SK-N-SH (cell line): ENCODE results near the gene ATP2A2. TPM values are rescaled to one million over a fixed set of nuclear protein-coding genes. Genes with fewer than 3 reads are reported as not detected.
"Not testable (repeated sequence)": the region's sequence is repeated elsewhere in the genome, so short reads cannot be mapped to it uniquely, and the experiment has no call there.

Experiments
- CTCF ChIA-PET: fragments of 300-600, 350-600 bp; formaldehyde crosslinking; extraction: SDS; loops from one replicate; lab custom pipeline; 2021; lab: Yijun Ruan, JAX
- POLR2A ChIA-PET: fragments of 350-600 bp; sonication (Branson Sonifier 250); formaldehyde crosslinking; extraction: SDS; loops from one replicate; lab custom pipeline; 2020; ENCODE audit warnings: antibody characterized with exemption, inconsistent platforms; lab: Yijun Ruan, JAX
- DNase-seq: peaks from one replicate; pipeline ENCODE4 v3.0.0; 2012
- H2AFZ ChIP-seq: fragments of 200-600 bp; sonication (generic); 2 replicates; pipeline ENCODE4 v1.8.1; 2016; ENCODE audit warnings: antibody characterized with exemption, mild to moderate bottlenecking, low read depth
- H3F3A ChIP-seq: fragments of 200-600 bp; sonication (generic); replicated peaks from 2 replicates; pipeline ENCODE3; 2016; ENCODE audit warnings: antibody characterized with exemption, mild to moderate bottlenecking; ENCODE audit not compliant: insufficient read depth
- H3K27ac ChIP-seq, 2 experiments: fragments of 200-500 bp in 1 of 2; fragments of 200-600 bp in 1 of 2; sonication (Bioruptor generic) in 1 of 2; sonication (generic), shearing (Covaris generic) in 1 of 2; 2 replicates each; pipeline versions ENCODE4 v1.5.1 to v1.6.1; 2014 to 2016; ENCODE audit warnings: low read depth in 2 of 2, inconsistent platforms in 1 of 2, low read length in 1 of 2, mild to moderate bottlenecking in 1 of 2, mixed read lengths in 1 of 2
- H3K27me3 ChIP-seq: fragments of 200-600 bp; sonication (generic), shearing (Covaris generic); 2 replicates; pipeline ENCODE4 v1.6.1; 2016; ENCODE audit warnings: mixed run types; ENCODE audit not compliant: insufficient read depth
- H3K36me3 ChIP-seq, 2 experiments: fragments of 200-500 bp in 1 of 2; fragments of 200-600 bp in 1 of 2; sonication (Bioruptor generic) in 1 of 2; sonication (generic) in 1 of 2; replicated peaks in 1 of 2; 2 replicates each; pipeline versions ENCODE3 to v1.5.1; 2014 to 2016; ENCODE audit warnings: low read length in 1 of 2, mild to moderate bottlenecking in 1 of 2; ENCODE audit not compliant: insufficient read depth in 2 of 2, control insufficient read depth in 1 of 2
- H3K4me1 ChIP-seq, 2 experiments: fragments of 200-500 bp in 1 of 2; fragments of 200-600 bp in 1 of 2; sonication (Bioruptor generic) in 1 of 2; sonication (generic), shearing (Covaris generic) in 1 of 2; 2 replicates each; pipeline versions ENCODE4 v1.5.1 to v1.6.1; 2014 to 2016; ENCODE audit warnings: low read depth in 1 of 2, low read length in 1 of 2, mixed run types in 1 of 2; ENCODE audit not compliant: insufficient read depth in 2 of 2, control insufficient read depth in 1 of 2
- H3K4me2 ChIP-seq: fragments of 200-600 bp; sonication (generic), shearing (Covaris generic); 2 replicates; pipeline ENCODE4 v1.6.1; 2017; ENCODE audit warnings: mixed run types
- H3K4me3 ChIP-seq, 2 experiments: fragments of 200-500 bp in 1 of 2; fragments of 200-600 bp in 1 of 2; sonication (Bioruptor generic) in 1 of 2; sonication (generic), shearing (Covaris generic) in 1 of 2; 2 replicates each; pipeline versions ENCODE4 v1.5.1 to v1.8.1; 2014 to 2016; ENCODE audit warnings: low read depth in 2 of 2, inconsistent platforms in 1 of 2, low read length in 1 of 2, mild to moderate bottlenecking in 1 of 2, mixed read lengths in 1 of 2, moderate library complexity in 1 of 2
- H3K79me2 ChIP-seq: fragments of 200-600 bp; sonication (generic); 2 replicates; pipeline ENCODE4 v1.8.1; 2017; ENCODE audit warnings: mild to moderate bottlenecking; ENCODE audit not compliant: insufficient read depth
- H3K9ac ChIP-seq: fragments of 200-600 bp; sonication (generic); 2 replicates; pipeline ENCODE4 v1.6.1; 2017; ENCODE audit warnings: mixed run types
- H3K9me2 ChIP-seq: fragments of 200-600 bp; sonication (generic); 2 replicates; pipeline ENCODE4 v1.6.1; 2017; ENCODE audit warnings: mixed run types
- H3K9me3 ChIP-seq: fragments of 200-600 bp; sonication (generic); 2 replicates; pipeline ENCODE4 v1.6.1; 2017; ENCODE audit warnings: mixed run types, mild to moderate bottlenecking, moderate library complexity
- H4K20me1 ChIP-seq: fragments of 200-600 bp; sonication (generic); 2 replicates; pipeline ENCODE4 v1.6.1; 2017; ENCODE audit warnings: mild to moderate bottlenecking, mixed run types; ENCODE audit not compliant: insufficient read depth
- CHD2 ChIP-seq: fragments of 150-350 bp; IDR thresholded peaks from 2 replicates; pipeline ENCODE4 v1.6.1; 2018; ENCODE audit warnings: low read length; ENCODE audit not compliant: partially characterized antibody
- ELF1 ChIP-seq: IDR thresholded peaks from 2 replicates; pipeline ENCODE4 v1.4.0; 2012
- EZH2phosphoT487 ChIP-seq: fragments of 200-600 bp; sonication (generic); IDR thresholded peaks from 2 replicates; pipeline ENCODE4 v1.6.1; 2017; ENCODE audit warnings: low read depth, mixed run types, mild to moderate bottlenecking, antibody characterized with exemption, moderate library complexity, borderline replicate concordance
- GATA2 ChIP-seq: sonication (generic); formaldehyde crosslinking; IDR thresholded peaks from 2 replicates; pipeline ENCODE4 v1.5.0; 2020; ENCODE audit warnings: mild to moderate bottlenecking, missing genetic modification reagents
- MAX ChIP-seq: IDR thresholded peaks from 2 replicates; pipeline ENCODE4 v1.4.0; 2012; ENCODE audit warnings: low read depth
- MEF2A ChIP-seq: IDR thresholded peaks from 2 replicates; pipeline ENCODE4 v1.4.0; 2012; ENCODE audit warnings: low read depth, borderline replicate concordance
- NFIC ChIP-seq: IDR thresholded peaks from 2 replicates; pipeline ENCODE4 v1.4.0; 2012; ENCODE audit warnings: borderline replicate concordance
- POLR2AphosphoS5 ChIP-seq: IDR thresholded peaks from 2 replicates; pipeline ENCODE4 v1.6.1; 2012; ENCODE audit warnings: low read depth, low read length
- RFX5 ChIP-seq: IDR thresholded peaks from 2 replicates; pipeline ENCODE4 v1.6.1; 2012; ENCODE audit warnings: mild to moderate bottlenecking, improper control_type of control experiment, low read length
- RXRA ChIP-seq: IDR thresholded peaks from 2 replicates; pipeline ENCODE4 v1.4.0; 2012; ENCODE audit warnings: low read depth, mild to moderate bottlenecking, borderline replicate concordance
- SIN3A ChIP-seq: IDR thresholded peaks from 2 replicates; pipeline ENCODE4 v1.6.1; 2012; ENCODE audit warnings: low read depth, mild to moderate bottlenecking, low read length, moderate library complexity, borderline replicate concordance
- TAF1 ChIP-seq: IDR thresholded peaks from 2 replicates; pipeline ENCODE4 v1.6.1; 2012; ENCODE audit warnings: low read depth, mild to moderate bottlenecking, low read length, moderate library complexity, borderline replicate concordance
- TCF12 ChIP-seq: IDR thresholded peaks from 2 replicates; pipeline ENCODE4 v1.4.0; 2012
- YY1 ChIP-seq: IDR thresholded peaks from 2 replicates; pipeline ENCODE4 v1.4.0; 2012; ENCODE audit warnings: low read depth, mild to moderate bottlenecking
- WGBS: methylation state at CpG from one replicate; pipeline ENCODE4 v1.1.6; 2017; ENCODE audit warnings: low lambda C conversion rate; 5-methylcytosine and 5-hydroxymethylcytosine counted together
- polyA plus RNA-seq, 3 experiments: library from polyadenylated mRNA; depleted of rRNA; stranded (reverse); fragments of >200 nt; gene quantifications; 2 replicates each; pipeline ENCODE4 v1.2.3, GENCODE V29; 2012

ATP2A2 gene
- polyA plus RNA-seq, 1 of the 3 experiments (the other 2 are of a cell fraction): 120 TPM

- H3K9me3 ChIP-seq: no peaks in the 10 kb centered on the region
- ChIA-PET CTCF (no interaction called here), POLR2A (interaction anchor here (1.0 kb wide), 1 partner anchor 25 kb away, joined by 3 read pairs; no protein-coding TSS in a partner anchor)
- 98% methylated on average over 6 of the region's 6 CpGs for WGBS
- H3K27me3 ChIP-seq: no peaks in the 10 kb centered on the region
- H3K9me2 ChIP-seq: no peaks in the 10 kb centered on the region
- no peak for DNase-seq
- H3K79me2 ChIP-seq: no peaks in the 10 kb centered on the region
- H3F3A ChIP-seq: no peaks in the 10 kb centered on the region
- no peaks in the 10 kb centered on the region for H4K20me1 ChIP-seq
- no peak for TF ChIP-seq GATA2 (CRISPR knock-in tag)
- TF ChIP-seq SIN3A: no peak
- no peak for TF ChIP-seq ELF1
- no peak for TF ChIP-seq NFIC
- TF ChIP-seq CHD2: no peak
- TF ChIP-seq MAX: no peak
- TF ChIP-seq POLR2AphosphoS5: no peak
- TF ChIP-seq TAF1: no peak
- no peak for TF ChIP-seq YY1
- TF ChIP-seq RFX5: no peak
- TF ChIP-seq, all 33 proteins: peak for 0
- Histone ChIP-seq H3K4me3 (no peak overlapping the region), H2AFZ (no peak overlapping the region), H3K36me3 (no peaks in the 10 kb centered on the region), H3K9ac (no peak overlapping the region), H3K4me2 (no peak overlapping the region), H3K4me1 (peaks cover 7 to 10% of the 10 kb centered on the region in 2 experiments; a peak in 2 of 4 replicates), H3K27ac (no peak overlapping the region)
Measured at GRCh38 chr12:110254971-110255540, 26.0 kb upstream of the ATP2A2 start.

- POLR2A ChIA-PET, H3F3A ChIP-seq, H3K9ac ChIP-seq, H3K4me1 ChIP-seq, H3K27ac ChIP-seq, DNase-seq, H3K79me2 ChIP-seq, H2AFZ ChIP-seq, H4K20me1 ChIP-seq, H3K36me3 ChIP-seq, H3K27me3 ChIP-seq, H3K9me2 ChIP-seq, H3K9me3 ChIP-seq, H3K4me3 ChIP-seq, H3K4me2 ChIP-seq: not testable (repeated sequence)
- WGBS: 96% methylated on average over 10 of the region's 11 CpGs
- CTCF ChIA-PET: interaction anchor here (0.8 kb wide), 1 partner anchor 76 kb away, joined by 4 read pairs; no protein-coding TSS in a partner anchor
Measured at GRCh38 chr12:110255890-110256456, 25.1 kb upstream of the ATP2A2 start.

- Histone ChIP-seq H3K79me2 (no peaks in the 10 kb centered on the region), H2AFZ (no peak overlapping the region), H3K27ac (no peak overlapping the region), H3K9me3 (no peaks in the 10 kb centered on the region), H3K27me3 (no peaks in the 10 kb centered on the region), H3K9me2 (no peaks in the 10 kb centered on the region), H3K36me3 (no peaks in the 10 kb centered on the region), H3K4me1 (peaks cover 7 to 10% of the 10 kb centered on the region in 2 experiments; a peak in 2 of 4 replicates)
- CTCF ChIA-PET: interaction anchor here (0.8 kb wide), 2 partner anchors 9 to 77 kb away, joined by 3 to 4 read pairs; no protein-coding TSS in a partner anchor
- no peak for TF ChIP-seq TCF12
- TF ChIP-seq EZH2phosphoT487: no peak
- no peak for TF ChIP-seq MEF2A
- TF ChIP-seq RXRA: no peak
- TF ChIP-seq, all 33 proteins: peak for 0
- Histone ChIP-seq H3K9ac (no peak overlapping the region), H3F3A (no peaks in the 10 kb centered on the region), H3K4me2 (no peak overlapping the region), H4K20me1 (no peaks in the 10 kb centered on the region), H3K4me3 (no peak overlapping the region)
- WGBS: 87% methylated on average over 11 of the region's 12 CpGs
- POLR2A ChIA-PET: no interaction called here
- no peak for DNase-seq
Measured at GRCh38 chr12:110256780-110257431, 24.1 kb upstream of the ATP2A2 start.
